Ascending aorta (tissue), 2 donors: ENCODE data around the gene ARSI. TPM values are rescaled to one million over a fixed set of nuclear protein-coding genes. Genes with fewer than 3 reads are reported as not detected.

Experiments used
- DNase-seq, 2 donors: peaks; one replicate each; pipeline ENCODE4 v3.0.0-alpha.2; 2019; ENCODE audit warnings: low spot score in 2 of 2
- H3K27ac ChIP-seq, 2 donors: fragments of 200-600 bp; sonication (generic); one replicate each; pipeline ENCODE4 v1.5.1; 2016 to 2017; ENCODE audit warnings: mild to moderate bottlenecking in 1 of 2
- H3K27me3 ChIP-seq: fragments of 200-600 bp; sonication (generic); one replicate; pipeline ENCODE4 v1.5.1; 2017
- H3K36me3 ChIP-seq, 2 donors: fragments of 200-600 bp; sonication (generic); one replicate each; pipeline ENCODE4 v1.5.1; 2016
- H3K4me1 ChIP-seq, 2 donors: fragments of 200-600 bp; sonication (generic); one replicate each; pipeline ENCODE4 v1.5.1; 2016 to 2017; ENCODE audit warnings: mild to moderate bottlenecking in 1 of 2
- H3K4me3 ChIP-seq, 2 donors: fragments of 200-600 bp; sonication (generic); one replicate each; pipeline ENCODE4 v1.5.1; 2016 to 2017; ENCODE audit warnings: mild to moderate bottlenecking in 1 of 2
- H3K9me3 ChIP-seq, 2 donors: fragments of 200-600 bp; sonication (generic); one replicate each; pipeline ENCODE4 v1.5.1; 2016
- intact Hi-C: fragments of 100-400 bp; cut with DNase I; formaldehyde crosslinking; loops from one replicate; pipeline ENCODE4 v1.15.1; 2023
- total RNA-seq: library from RNA; depleted of rRNA; stranded (reverse); fragments of >200 nt; gene quantifications from one replicate; pipeline ENCODE4 v1.1.0, GENCODE V29; 2016
- TF ChIP-seq, protein P1 (sequence below), 3 experiments: fragments of 200-600 bp in 2 of 3; fragments of 450-650 bp in 1 of 3; sonication (generic) in 2 of 3; IDR thresholded peaks; one replicate each; pipeline ENCODE4 v1.5.1; 2016 to 2019; ENCODE audit warnings: antibody characterized with exemption in 3 of 3, mild to moderate bottlenecking in 1 of 3, moderate library complexity in 1 of 3

Gene ARSI
- total RNA-seq, 1 donor from 2014 or later: not detected

DNA sequence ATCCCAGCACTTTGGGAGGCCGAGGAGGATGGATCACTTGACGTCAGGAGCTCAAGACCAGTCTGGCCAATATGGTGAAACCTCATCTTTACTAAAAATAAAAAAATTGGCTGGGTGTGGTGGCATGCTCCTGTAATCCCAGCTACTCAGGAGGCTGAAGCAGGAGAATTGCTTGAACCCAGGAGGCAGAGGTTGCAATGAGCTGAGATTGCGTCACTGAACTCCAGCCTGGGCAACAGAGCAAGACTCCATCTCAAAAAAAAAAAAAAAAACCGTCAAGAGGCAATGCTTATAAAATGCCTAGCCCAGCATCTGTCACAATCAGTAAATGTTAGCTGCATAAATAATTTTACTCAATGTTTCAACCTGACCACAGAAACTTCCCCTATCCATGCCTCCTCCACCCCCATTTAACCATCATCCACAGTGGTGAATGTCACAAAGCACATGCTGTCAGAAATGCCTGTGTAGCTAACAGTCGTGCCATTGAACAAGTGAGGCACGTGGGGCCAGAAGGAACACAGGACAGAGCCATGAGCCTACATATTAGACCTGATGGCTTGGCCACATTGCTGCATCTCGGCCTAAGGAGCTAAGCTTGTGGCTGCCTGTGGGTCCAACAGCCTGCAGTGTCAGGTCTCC lies 38.0 kb upstream of the ARSI start:
- Histone ChIP-seq H3K9me3 (no peaks in the 10 kb centered on the region), H3K4me1 (no peaks in the 10 kb centered on the region), H3K27me3 (no peaks in the 10 kb centered on the region), H3K4me3 (no peak overlapping the region), H3K36me3 (no peaks in the 10 kb centered on the region), H3K27ac (no peak overlapping the region)
- intact Hi-C loops: no loop called here
- TF ChIP-seq, protein P1, sequence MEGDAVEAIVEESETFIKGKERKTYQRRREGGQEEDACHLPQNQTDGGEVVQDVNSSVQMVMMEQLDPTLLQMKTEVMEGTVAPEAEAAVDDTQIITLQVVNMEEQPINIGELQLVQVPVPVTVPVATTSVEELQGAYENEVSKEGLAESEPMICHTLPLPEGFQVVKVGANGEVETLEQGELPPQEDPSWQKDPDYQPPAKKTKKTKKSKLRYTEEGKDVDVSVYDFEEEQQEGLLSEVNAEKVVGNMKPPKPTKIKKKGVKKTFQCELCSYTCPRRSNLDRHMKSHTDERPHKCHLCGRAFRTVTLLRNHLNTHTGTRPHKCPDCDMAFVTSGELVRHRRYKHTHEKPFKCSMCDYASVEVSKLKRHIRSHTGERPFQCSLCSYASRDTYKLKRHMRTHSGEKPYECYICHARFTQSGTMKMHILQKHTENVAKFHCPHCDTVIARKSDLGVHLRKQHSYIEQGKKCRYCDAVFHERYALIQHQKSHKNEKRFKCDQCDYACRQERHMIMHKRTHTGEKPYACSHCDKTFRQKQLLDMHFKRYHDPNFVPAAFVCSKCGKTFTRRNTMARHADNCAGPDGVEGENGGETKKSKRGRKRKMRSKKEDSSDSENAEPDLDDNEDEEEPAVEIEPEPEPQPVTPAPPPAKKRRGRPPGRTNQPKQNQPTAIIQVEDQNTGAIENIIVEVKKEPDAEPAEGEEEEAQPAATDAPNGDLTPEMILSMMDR (IDR thresholded peaks at IDR 0.05): no peak
- DNase-seq: no peak

GRCh38 chr5:150339841-150340240 lies 37.1 kb upstream of the ARSI start:
- intact Hi-C loops: no loop called here
- TF ChIP-seq, protein P1 (IDR thresholded peaks at IDR 0.05): no peak

GRCh38 chr5:150339165-150339564 lies 36.5 kb upstream of the ARSI start:
- Histone ChIP-seq H3K27ac (no peak overlapping the region), H3K9me3 (no peaks in the 10 kb centered on the region), H3K4me3 (no peak overlapping the region), H3K36me3 (no peaks in the 10 kb centered on the region), H3K27me3 (no peaks in the 10 kb centered on the region), H3K4me1 (no peaks in the 10 kb centered on the region)
- TF ChIP-seq, protein P1 (IDR thresholded peaks at IDR 0.05): no peak
- DNase-seq: no peak
- intact Hi-C loops: no loop called here

More at GRCh38 chr5:150339841-150340240, 37.1 kb upstream of the ARSI start:
- no peaks in the 10 kb centered on the region for H3K36me3 ChIP-seq
- H3K9me3 ChIP-seq: no peaks in the 10 kb centered on the region
- H3K4me3 ChIP-seq: no peak overlapping the region
- no peak overlapping the region for H3K27ac ChIP-seq
- no peaks in the 10 kb centered on the region for H3K4me1 ChIP-seq
- DNase-seq: no peak
- H3K27me3 ChIP-seq: no peaks in the 10 kb centered on the region

DNA sequence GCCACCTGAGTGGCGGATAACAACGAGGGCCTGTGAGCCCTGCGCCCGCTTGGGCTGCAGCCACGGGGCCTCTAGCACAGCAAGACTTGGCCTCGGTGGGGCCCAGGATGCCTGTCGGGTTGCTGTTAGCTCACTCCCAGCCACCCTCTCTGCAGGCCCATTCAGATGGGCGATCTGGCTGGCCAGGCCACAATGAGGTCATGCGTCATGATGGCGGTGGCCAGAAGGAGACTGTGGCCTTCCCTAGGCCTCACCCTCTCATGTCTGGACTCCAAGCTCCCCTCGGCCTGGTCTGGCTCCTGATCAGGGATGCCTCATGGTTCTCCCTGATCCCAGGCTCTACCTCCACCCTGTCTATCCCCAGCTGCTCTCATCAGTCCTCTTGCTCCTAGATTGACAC lies 35.8 kb upstream of the ARSI start:
- no peaks in the 10 kb centered on the region for H3K27me3 ChIP-seq
- no peaks in the 10 kb centered on the region for H3K36me3 ChIP-seq
- TF ChIP-seq, protein P1 (IDR thresholded peaks at IDR 0.05): no peak
- H3K27ac ChIP-seq: no peak overlapping the region
- no peak overlapping the region for H3K4me3 ChIP-seq
- H3K4me1 ChIP-seq: no peaks in the 10 kb centered on the region
- DNase-seq: no peak
- no peaks in the 10 kb centered on the region for H3K9me3 ChIP-seq
- intact Hi-C loops: no loop called here

- TF ChIP-seq, protein P1 (IDR thresholded peaks at IDR 0.05): no peak
- no peak overlapping the region for H3K27ac ChIP-seq
- no peaks in the 10 kb centered on the region for H3K36me3 ChIP-seq
- no peaks in the 10 kb centered on the region for H3K4me1 ChIP-seq
- intact Hi-C loops: no loop called here
- no peak overlapping the region for H3K4me3 ChIP-seq
- no peaks in the 10 kb centered on the region for H3K27me3 ChIP-seq
- no peak for DNase-seq
- no peaks in the 10 kb centered on the region for H3K9me3 ChIP-seq
Measured at GRCh38 chr5:150335778-150336177, 33.1 kb upstream of the ARSI start.

- H3K4me3 ChIP-seq: no peak overlapping the region
- intact Hi-C loops: no loop called here
- no peaks in the 10 kb centered on the region for H3K36me3 ChIP-seq
- H3K27ac ChIP-seq: no peak overlapping the region
- DNase-seq: no peak
- H3K27me3 ChIP-seq: no peaks in the 10 kb centered on the region
- no peaks in the 10 kb centered on the region for H3K9me3 ChIP-seq
- TF ChIP-seq, protein P1 (IDR thresholded peaks at IDR 0.05): no peak
- no peaks in the 10 kb centered on the region for H3K4me1 ChIP-seq
Measured at GRCh38 chr5:150333400-150333799, 30.7 kb upstream of the ARSI start.
